ENCODE results near the gene OLR1. TPM values are rescaled to one million over a fixed set of nuclear protein-coding genes. Genes with fewer than 3 reads are reported as not detected.

OLR1 gene
- total and polyA plus RNA-seq, 2 donors (not counting 3 experiments of a cell fraction or from before 2014, with no cell fraction given) = not detected

DNA sequence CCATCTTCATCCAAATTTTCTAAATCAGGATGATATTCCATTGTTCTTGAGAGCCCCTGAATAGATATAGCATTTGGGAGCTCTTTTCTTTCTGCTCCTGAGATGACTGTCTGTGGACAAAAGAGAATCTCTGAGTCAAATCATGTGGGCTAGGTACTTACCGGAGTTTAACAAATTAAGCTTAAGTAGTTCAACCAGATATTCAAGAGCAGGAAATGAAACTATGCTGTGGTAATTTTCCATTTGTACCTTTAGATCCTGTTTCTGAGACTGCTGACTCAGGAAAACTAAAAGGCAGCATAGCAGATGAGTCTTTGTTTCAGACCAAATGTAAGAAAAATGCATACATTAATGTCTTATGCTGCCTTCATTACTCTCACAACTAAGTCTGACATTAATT, 41.9 kb downstream of the OLR1 start, which contains the start of gene CLEC7A:
Gene CLEC7A, minus strand, starts transcription at position 158 of the 400 bp plus-strand sequence. Its CDS starts 117 bp downstream, at position 41.
- peak; percentile 9 for DNase-seq (ENCODE audit: low read depth, low spot score)
- Histone ChIP-seq H2AFZ (ENCODE audit: low read depth, low read length) (no peak within 1 kb of the TSS), H3K4me3 (replicated peaks in 1 of 3; ENCODE audit: insufficient read depth in 1 of 3, low read depth in 1 of 3, low read length in 3 of 3) (no peak within 1 kb of the TSS), H3K27me3 (ENCODE audit: control insufficient read depth in 2 of 2, insufficient read depth in 2 of 2, low read length in 2 of 2) (no peaks in the 10 kb centered on the region), H3K9me1 (replicated peaks; ENCODE audit: control insufficient read depth, extremely low read depth, insufficient read depth, low read length) (no peaks in the 10 kb centered on the region), H3K9ac (replicated peaks; ENCODE audit: extremely low read depth, insufficient read depth, low read length) (no peak within 1 kb of the TSS), H3K27ac (ENCODE audit: insufficient read depth, low read depth, low read length) (no peak within 1 kb of the TSS), H3K9me3 (replicated peaks; ENCODE audit: control insufficient read depth, insufficient read depth, low read length) (no peaks in the 10 kb centered on the region), H3K4me1 (ENCODE audit: control insufficient read depth, extremely low read depth, insufficient read depth, low read length) (no peaks in the 10 kb centered on the region), H3K79me2 (ENCODE audit: control insufficient read depth, insufficient read depth, low read length) (no peaks in the 10 kb centered on the region), H3K36me3 (ENCODE audit: control insufficient read depth in 2 of 2, extremely low read depth in 1 of 2, insufficient read depth in 2 of 2, low read length in 2 of 2) (no peaks in the 10 kb centered on the region), H4K20me1 (replicated peaks; ENCODE audit: control insufficient read depth, extremely low read depth, insufficient read depth, low read length) (no peaks in the 10 kb centered on the region), H3K4me2 (ENCODE audit: insufficient read depth, low read length) (no peak within 1 kb of the TSS)
- intact Hi-C loops (cut with micrococcal nuclease) = no loop called here
- TF ChIP-seq JUN (IDR thresholded peaks at IDR 0.05; ENCODE audit: borderline replicate concordance, insufficient read depth, insufficient read length, low read depth) (no peak), FOS (IDR thresholded peaks at IDR 0.05; ENCODE audit: borderline replicate concordance, insufficient read depth, low read length) (no peak), EZH2 (IDR thresholded peaks at IDR 0.05; ENCODE audit: borderline replicate concordance, low read depth, low read length, severe bottlenecking) (no peak), POLR2AphosphoS5 (IDR thresholded peaks at IDR 0.05; ENCODE audit: insufficient read depth, low read depth, low read length) (no peak), GATA2 (IDR thresholded peaks at IDR 0.05; ENCODE audit: insufficient read depth, insufficient read length, low read depth, low read length) (no peak), MYC (IDR thresholded peaks at IDR 0.05; ENCODE audit: low read depth, low read length) (no peak), POLR2A (IDR thresholded peaks at IDR 0.05; ENCODE audit: low read depth, low read length) (no peak)
- TF ChIP-seq, protein P1, sequence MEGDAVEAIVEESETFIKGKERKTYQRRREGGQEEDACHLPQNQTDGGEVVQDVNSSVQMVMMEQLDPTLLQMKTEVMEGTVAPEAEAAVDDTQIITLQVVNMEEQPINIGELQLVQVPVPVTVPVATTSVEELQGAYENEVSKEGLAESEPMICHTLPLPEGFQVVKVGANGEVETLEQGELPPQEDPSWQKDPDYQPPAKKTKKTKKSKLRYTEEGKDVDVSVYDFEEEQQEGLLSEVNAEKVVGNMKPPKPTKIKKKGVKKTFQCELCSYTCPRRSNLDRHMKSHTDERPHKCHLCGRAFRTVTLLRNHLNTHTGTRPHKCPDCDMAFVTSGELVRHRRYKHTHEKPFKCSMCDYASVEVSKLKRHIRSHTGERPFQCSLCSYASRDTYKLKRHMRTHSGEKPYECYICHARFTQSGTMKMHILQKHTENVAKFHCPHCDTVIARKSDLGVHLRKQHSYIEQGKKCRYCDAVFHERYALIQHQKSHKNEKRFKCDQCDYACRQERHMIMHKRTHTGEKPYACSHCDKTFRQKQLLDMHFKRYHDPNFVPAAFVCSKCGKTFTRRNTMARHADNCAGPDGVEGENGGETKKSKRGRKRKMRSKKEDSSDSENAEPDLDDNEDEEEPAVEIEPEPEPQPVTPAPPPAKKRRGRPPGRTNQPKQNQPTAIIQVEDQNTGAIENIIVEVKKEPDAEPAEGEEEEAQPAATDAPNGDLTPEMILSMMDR (IDR thresholded peaks at IDR 0.05; ENCODE audit: extremely low read depth in 1 of 2, insufficient read depth in 1 of 2, low read depth in 1 of 2, low read length in 2 of 2) = no peak
- TF ChIP-seq, protein P2, sequence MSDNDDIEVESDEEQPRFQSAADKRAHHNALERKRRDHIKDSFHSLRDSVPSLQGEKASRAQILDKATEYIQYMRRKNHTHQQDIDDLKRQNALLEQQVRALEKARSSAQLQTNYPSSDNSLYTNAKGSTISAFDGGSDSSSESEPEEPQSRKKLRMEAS (IDR thresholded peaks at IDR 0.05; ENCODE audit: insufficient read depth, insufficient read length) = no peak
- no peak for FAIRE-seq
- dilution Hi-C loops (cut with MboI; ENCODE audit: extremely low pct_ligation_motif_present, low sequenced_read_pairs) = no loop called here
- BruUV-seq (replicated peaks) = no TSS peak
- ChIA-PET CTCF (interaction anchor here (0.8 to 2.4 kb wide), 5 partner anchors 10 to 88 kb away, joined by 3 to 10 read pairs (median 3); no protein-coding TSS in a partner anchor), POLR2A (no interaction called here)

Measured in endothelial cell of umbilical vein (primary cell).